ENCODE measurements around the gene STAB2.

Gene STAB2

GRCh38 chr12:103779410-103780092, 192.5 kb downstream of the STAB2 start:
- DNase-seq (ENCODE audit: low spot score) (peak; percentile 31), FAIRE-seq (no peak)

DNA sequence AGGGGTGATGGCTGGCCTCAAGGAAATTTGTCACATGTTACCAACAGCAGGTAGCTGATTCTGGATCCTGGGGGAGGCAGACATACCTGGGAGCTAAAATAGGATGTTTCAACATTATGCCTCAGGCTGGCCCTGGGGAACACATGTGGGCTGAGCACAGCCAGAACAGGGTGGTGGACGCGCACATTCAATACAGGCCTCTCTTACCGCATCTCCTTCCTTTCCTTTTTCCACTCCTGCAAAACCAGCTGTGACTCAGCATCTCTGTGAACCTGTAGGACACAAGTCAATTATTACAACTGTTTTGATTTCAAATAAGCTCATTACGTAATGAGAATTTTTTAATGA, 193.0 kb downstream of the STAB2 start:
- FAIRE-seq (no peak), DNase-seq (ENCODE audit: low spot score) (peak; percentile 10)

DNA sequence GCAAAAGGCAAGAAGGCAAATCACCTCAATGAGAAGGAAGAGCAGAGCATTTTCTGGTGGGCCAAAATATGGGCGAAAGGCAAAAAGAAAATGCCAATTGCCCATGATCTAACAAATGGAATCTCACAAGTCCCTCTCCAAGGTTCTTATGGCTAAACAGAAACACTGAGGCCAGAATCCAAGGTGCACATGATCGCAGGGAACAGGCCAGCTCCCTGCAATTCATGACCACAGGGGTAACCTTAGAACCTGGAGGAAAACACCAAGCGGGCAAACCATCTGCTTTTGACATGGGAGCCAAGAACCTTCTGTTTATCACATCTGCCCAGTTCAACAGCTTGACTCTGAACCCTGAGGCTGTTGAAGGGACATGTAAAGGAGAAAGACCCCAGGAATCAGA, 193.9 kb downstream of the STAB2 start:
- no peak for FAIRE-seq
- DNase-seq (ENCODE audit: low spot score): no peak

DNA sequence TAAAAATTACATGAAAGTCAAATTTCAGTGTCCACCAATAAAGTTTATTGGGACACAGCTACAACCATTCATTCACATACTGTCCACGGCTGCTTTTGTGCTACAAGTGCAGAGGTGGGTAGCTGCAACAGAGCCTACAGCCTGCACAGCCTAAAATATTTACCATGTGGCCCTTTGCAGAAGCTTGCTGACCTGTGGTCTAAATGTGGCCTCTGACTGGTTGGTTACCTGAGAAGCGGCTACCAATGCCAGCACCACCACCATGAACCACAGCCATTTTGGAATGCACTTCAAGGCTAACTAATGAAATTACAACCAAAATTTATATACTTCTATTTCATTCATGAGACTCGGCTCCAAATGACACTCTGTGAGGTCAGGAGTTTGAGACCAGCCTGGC, 195.3 kb downstream of the STAB2 start:
- FAIRE-seq: no peak

DNA sequence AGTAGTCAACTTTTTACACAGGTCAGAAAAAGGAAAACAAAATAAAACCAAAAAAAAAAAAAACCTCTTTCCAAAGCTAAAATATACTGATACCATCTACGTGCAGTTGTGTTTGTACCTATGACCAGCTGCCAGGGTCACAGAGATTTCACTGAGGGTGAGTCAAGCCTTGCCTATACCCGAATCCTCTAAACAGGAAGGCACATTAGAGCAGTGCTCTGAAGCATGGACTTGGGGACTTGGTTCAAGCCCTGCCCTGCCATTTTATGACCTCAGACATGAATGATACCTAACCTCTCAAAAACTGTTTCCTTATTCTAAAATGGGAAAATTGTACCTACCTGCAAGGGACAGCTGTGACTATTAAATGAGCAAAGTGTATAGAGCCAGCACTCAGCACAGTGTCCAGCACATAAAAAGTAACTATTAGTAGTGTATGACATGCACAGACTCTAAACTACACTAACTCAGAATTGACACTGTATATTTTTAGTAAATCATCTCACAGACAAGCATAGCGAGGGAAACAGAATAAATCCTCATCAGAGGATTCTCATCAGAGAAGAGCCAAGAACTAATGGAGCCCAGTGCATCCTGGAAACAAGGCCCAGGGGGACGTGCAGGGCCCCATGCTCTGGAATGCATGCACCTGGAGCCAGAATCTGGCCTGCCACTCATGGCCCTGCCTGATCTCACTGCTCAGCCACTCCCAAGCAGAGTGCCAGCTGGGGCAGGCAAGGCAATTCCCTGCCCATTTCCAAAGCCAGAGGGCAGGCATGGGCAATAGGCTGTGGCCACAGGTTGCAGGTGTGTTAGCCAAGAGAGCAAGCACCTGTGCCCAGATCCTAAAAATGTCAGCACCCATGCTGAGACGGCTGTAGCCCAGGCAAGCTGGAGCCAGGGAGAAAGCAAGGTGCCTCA, 196.9 kb downstream of the STAB2 start:
- FAIRE-seq: no peak
- DNase-seq (ENCODE audit: low spot score): no peak

More for the DNA sequence above, 195.3 kb downstream of the STAB2 start:
- no peak for DNase-seq (ENCODE audit: low spot score)

- peak; percentile 21 for DNase-seq (ENCODE audit: low spot score)
- peak; percentile 82 for FAIRE-seq
These were observed 198.4 kb downstream of the STAB2 start for GRCh38 chr12:103785243-103786031.

DNA sequence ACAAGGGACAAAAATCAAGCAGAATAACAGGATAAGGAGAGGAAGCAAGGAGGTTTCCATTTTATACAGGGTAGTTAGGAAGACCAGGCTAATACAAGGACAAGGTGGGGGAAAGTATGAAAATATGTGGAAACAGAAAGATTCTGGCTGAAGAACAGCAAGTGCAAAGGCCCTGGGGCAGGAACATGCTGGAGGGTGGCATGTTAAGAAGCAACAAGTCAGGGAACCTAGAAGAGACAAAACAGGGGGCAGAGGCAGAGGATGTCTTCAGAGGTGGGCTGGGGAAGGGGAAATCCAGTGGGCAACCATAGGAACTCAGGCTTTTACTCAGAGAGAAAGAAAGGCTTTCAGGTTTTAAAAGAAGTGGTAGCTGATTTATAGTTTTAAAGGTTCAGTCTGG, 199.1 kb downstream of the STAB2 start:
- FAIRE-seq: no peak
- DNase-seq (ENCODE audit: low spot score): no peak

- DNase-seq (ENCODE audit: low spot score): no peak
- FAIRE-seq: no peak
These were observed 204.4 kb downstream of the STAB2 start for GRCh38 chr12:103791350-103791920.

- no peak for FAIRE-seq
- no peak for DNase-seq (ENCODE audit: low spot score)
These were observed 206.0 kb downstream of the STAB2 start for GRCh38 chr12:103793046-103793445.

DNA sequence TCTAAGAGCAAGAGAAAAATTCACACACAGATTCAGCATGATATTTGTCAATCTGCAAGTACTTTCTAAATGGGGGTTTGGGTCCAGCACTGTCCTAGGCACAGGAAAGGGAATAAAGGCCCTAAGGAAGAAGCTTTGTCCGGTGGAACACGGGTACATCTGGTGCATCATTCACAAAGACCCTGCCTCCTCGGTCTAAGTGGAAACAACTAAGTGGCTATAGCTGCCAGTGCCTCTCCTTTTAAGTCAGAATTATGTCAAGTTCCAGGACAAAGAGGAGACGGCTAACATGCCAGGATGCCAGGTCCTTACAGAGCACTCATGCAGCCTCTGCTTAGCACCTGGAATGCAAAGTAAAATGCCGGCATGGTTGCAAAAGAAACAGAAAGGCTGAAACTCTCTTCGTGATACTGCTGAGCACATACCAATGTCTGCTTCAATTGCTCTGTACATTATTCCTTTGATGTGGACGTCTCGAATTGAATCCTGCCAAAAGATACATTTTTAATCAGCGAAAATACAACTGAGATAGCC, 206.5 kb downstream of the STAB2 start:
- no peak for DNase-seq (ENCODE audit: low spot score)
- no peak for FAIRE-seq

DNA sequence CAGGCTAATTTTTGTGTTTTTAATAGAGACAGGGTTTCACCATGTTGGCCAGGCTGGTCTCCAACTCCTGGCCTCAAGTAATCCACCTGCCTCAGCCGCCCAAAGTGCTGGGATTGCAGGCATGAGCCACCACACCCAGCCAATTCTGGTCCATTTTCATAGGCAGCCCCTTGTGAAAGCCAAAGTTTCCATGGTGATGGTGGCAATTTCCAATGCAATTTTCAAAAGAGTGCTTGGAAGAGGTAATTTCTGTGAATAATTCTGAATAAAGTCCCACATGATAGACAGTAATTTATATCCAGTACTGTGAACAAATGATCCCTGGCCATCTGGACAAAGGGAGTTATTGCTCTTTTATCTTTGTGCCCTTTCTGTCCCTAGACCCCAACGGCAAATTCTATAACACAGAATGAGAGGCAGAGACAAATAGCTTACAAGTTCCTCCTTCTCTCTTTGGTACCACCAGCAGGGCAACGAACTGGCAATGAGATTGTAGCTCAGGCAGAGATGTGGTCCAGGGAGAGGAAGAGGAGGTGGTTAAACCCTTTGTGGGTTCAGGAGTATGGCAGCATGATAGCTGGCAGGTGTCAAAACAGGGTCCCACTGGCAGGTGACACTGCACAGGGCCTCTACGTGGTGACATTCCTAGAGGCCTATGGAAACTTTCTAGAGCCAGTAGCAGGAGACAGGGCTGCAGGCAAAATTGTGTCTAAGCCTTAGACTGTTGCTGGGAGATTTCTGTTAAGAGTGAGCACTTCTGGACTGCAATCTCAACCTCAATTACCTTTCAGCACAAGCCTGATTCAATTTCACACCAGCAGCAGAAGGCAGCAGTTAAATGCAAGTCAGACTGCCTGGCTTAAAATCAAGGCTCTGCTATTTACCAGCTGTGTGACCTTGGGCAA, 207.5 kb downstream of the STAB2 start:
- FAIRE-seq: no peak
- no peak for DNase-seq (ENCODE audit: low spot score)

GRCh38 chr12:103798586-103798985, 211.5 kb downstream of the STAB2 start:
- DNase-seq (ENCODE audit: low spot score): no peak
- no peak for FAIRE-seq

DNA sequence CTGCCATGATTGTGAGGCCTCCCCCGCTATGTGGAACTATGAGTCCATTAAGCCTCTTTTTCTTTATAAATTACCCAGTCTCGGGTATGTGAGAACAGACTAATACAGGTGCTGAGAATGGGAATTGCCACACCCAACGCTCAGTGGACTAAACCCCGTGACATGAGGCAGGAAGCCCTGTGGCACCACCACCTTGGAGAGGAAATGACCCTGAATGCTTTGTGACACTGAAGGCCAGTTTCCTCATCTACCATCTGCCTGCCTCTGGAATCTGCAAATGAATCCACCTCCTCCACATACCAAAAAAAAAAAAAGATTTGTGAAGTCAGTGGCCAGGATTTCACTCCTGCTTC, 212.4 kb downstream of the STAB2 start:
- FAIRE-seq (no peak), DNase-seq (ENCODE audit: low spot score) (no peak)

GRCh38 chr12:103799857-103800771, 213.0 kb downstream of the STAB2 start:
- FAIRE-seq (no peak), DNase-seq (ENCODE audit: low spot score) (peak; percentile 27)

DNA sequence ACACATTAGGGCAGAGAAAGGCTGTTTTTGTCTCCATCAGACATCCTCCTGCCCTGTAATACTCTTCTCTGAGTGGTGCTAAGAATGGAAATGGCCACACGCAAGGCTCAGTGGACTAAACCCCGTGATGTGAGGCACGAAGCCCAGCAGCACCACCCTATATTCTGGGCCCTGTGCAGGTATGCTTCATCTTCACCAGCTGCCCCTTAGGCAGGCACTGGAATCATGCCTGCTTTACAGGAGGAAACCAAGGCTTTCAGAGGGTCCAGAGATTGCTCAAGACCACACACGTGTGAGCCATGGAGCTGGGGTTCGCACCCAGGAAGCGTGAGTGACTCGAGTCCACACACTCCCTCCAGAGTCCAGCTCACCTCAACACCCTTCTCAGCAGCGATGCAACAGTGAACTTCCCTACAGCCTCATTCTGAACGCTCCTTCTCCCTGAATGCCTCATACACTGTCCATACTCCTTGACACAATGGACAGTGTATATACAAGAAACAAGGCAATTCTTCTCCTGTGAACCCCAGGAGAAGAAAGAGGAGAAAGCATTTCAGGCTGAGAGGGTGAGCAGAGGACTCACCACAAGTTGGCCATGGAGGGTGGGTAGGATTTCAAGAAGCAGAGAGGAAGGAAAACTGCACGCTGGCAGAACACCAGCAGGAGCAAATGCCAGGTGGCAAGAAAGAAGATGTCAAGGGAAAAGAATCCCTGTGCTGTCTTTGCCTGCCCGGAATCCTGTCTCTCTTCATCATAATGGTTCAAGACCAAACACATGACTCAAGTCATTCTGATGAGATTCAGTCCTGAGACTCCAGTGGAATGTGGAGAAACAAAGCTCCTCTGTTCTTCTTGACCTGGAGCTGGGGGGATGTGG, 214.9 kb downstream of the STAB2 start:
- peak; percentile 77 for DNase-seq (ENCODE audit: low spot score)
- no peak for FAIRE-seq

DNA sequence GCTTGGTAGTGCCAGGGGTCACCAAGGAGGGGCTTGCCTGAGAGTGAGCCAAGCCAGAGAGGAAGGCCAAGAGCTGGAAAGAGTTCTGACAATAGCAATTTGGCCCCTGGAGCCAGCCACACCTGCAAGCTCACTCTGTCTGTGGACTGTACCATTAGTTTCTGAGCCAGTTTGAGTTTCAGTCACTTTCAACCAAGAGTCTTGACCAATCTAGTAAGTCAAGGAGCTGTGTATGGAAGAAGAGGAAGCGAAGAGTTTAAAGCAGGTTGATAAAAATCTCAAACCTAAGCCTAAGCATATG, 215.5 kb downstream of the STAB2 start:
- DNase-seq (ENCODE audit: low spot score) (no peak), FAIRE-seq (no peak)

- DNase-seq (ENCODE audit: low spot score) (no peak), FAIRE-seq (no peak)
These were observed 216.8 kb downstream of the STAB2 start for GRCh38 chr12:103803847-103804246.

DNA sequence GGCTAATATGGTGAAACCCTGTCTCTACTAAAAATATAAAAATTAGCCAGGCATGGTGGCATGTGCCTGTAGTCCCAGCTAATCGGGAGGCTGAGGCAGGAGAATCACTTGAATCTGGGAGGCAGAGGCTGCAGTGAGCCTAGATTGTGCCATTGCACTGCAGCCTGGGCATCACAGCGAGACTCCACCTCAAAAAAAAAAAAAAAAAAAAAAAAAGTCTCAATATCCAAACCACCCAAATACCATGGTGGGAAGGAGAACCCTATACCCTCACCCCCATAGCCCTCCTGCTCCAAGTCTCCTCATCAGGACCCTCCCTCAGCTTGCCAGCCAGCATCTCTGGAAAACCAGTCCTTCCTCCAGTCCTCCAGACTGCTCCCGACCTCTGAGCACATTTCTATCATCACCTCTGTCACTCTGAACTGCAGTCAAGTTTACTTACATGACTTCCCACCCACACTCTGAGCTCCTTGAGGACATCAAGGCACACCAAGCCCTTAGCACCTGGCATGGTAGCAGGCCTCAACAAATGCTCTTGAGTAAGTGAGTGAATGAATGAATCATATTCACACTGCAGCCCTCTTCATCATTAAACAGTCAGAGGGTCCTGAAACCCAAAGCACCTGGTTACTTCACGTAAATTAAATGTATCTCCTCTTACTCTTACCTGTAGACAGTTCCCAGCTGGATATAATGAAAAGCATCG, 218.7 kb downstream of the STAB2 start:
- DNase-seq (ENCODE audit: low spot score) (no peak), FAIRE-seq (no peak)

All from RCC 7860 (cell line).